Measurements from ENCODE around the gene FASN.

- no peak for TF ChIP-seq POLR2AphosphoS5 (IDR thresholded peaks at IDR 0.05; ENCODE audit: insufficient read depth, low read depth, low read length)
- TF ChIP-seq, protein P1, sequence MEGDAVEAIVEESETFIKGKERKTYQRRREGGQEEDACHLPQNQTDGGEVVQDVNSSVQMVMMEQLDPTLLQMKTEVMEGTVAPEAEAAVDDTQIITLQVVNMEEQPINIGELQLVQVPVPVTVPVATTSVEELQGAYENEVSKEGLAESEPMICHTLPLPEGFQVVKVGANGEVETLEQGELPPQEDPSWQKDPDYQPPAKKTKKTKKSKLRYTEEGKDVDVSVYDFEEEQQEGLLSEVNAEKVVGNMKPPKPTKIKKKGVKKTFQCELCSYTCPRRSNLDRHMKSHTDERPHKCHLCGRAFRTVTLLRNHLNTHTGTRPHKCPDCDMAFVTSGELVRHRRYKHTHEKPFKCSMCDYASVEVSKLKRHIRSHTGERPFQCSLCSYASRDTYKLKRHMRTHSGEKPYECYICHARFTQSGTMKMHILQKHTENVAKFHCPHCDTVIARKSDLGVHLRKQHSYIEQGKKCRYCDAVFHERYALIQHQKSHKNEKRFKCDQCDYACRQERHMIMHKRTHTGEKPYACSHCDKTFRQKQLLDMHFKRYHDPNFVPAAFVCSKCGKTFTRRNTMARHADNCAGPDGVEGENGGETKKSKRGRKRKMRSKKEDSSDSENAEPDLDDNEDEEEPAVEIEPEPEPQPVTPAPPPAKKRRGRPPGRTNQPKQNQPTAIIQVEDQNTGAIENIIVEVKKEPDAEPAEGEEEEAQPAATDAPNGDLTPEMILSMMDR (IDR thresholded peaks at IDR 0.05; ENCODE audit: extremely low read depth in 1 of 2, insufficient read depth in 1 of 2, low read depth in 1 of 2, low read length in 2 of 2), result no peak
- TF ChIP-seq MAX (IDR thresholded peaks at IDR 0.05; ENCODE audit: insufficient read depth, insufficient read length), result peak; percentile 60
- peak; percentile 81 for TF ChIP-seq MYC (IDR thresholded peaks at IDR 0.05; ENCODE audit: low read depth, low read length)
- TF ChIP-seq EZH2 (IDR thresholded peaks at IDR 0.05; ENCODE audit: borderline replicate concordance, low read depth, low read length, severe bottlenecking), result no peak
- TF ChIP-seq POLR2A (IDR thresholded peaks at IDR 0.05; ENCODE audit: low read depth, low read length), result peak; percentile 18
These were observed 1.1 kb upstream of the FASN start for GRCh38 chr17:82098939-82099763.
